HepG2 (cell line): ENCODE data around the gene PSMC3IP. TPM values are rescaled to one million over a fixed set of nuclear protein-coding genes. Genes with fewer than 3 reads are reported as not detected.

Experiments used
- HNRNPK ChIP-seq: fragments of 200-400 bp; formaldehyde crosslinking; IDR thresholded peaks from 2 replicates; pipeline ENCODE4 v1.6.1; 2018; ENCODE audit warnings: low read length, low read depth, moderate library complexity, mild to moderate bottlenecking; ENCODE audit not compliant: poor library complexity, severe bottlenecking
- ISL2 ChIP-seq: sonication (generic); formaldehyde crosslinking; IDR thresholded peaks from 2 replicates; pipeline ENCODE4 v1.5.0; 2020; ENCODE audit warnings: missing genetic modification reagents
- KLF16 ChIP-seq, 2 experiments: sonication (generic) in 1 of 2; formaldehyde crosslinking in 1 of 2; IDR thresholded peaks; 2 replicates each; pipeline versions ENCODE4 v1.6.1 to v1.8.0; 2016 to 2023; ENCODE audit warnings: missing genetic modification reagents in 2 of 2, missing compliant biosample characterization in 1 of 2
- MED8 ChIP-seq: sonication (generic); formaldehyde crosslinking; IDR thresholded peaks from 2 replicates; pipeline ENCODE4 v1.8.1; 2023; ENCODE audit warnings: mild to moderate bottlenecking, missing genetic modification reagents; ENCODE audit not compliant: insufficient replicate concordance
- MEIS1 ChIP-seq: sonication (generic); formaldehyde crosslinking; IDR thresholded peaks from 2 replicates; pipeline ENCODE4 v1.9.0; 2021; ENCODE audit warnings: mild to moderate bottlenecking, missing genetic modification reagents, moderate library complexity, borderline replicate concordance
- RARG ChIP-seq: sonication (generic); formaldehyde crosslinking; IDR thresholded peaks from 2 replicates; pipeline ENCODE4 v1.4.0; 2020; ENCODE audit warnings: low read depth, mild to moderate bottlenecking, missing genetic modification reagents
- SALL2 ChIP-seq: sonication (generic); formaldehyde crosslinking; IDR thresholded peaks from 2 replicates; pipeline ENCODE4 v1.8.1; 2023; ENCODE audit warnings: mild to moderate bottlenecking, missing genetic modification reagents, inconsistent platforms
- ZFP90 ChIP-seq: sonication (generic); formaldehyde crosslinking; IDR thresholded peaks from 2 replicates; pipeline ENCODE4 v1.8.0; 2022; ENCODE audit warnings: missing genetic modification reagents, mild to moderate bottlenecking, inconsistent platforms, borderline replicate concordance
- ZNF33B ChIP-seq: sonication (generic); formaldehyde crosslinking; IDR thresholded peaks from 2 replicates; pipeline ENCODE4 v1.5.1; 2020; ENCODE audit warnings: mild to moderate bottlenecking, missing genetic modification reagents
- polyA plus RNA-seq, 8 experiments: library from polyadenylated mRNA; depleted of rRNA in 3 of 8; stranded (reverse) in 7 of 8; unstranded in 1 of 8; fragments of >200 nt; fragmentation: Illumina TruSeq in 4 of 8; extraction: Trizol in 4 of 8; gene quantifications; 2 replicates each; pipeline versions ENCODE4 v1.2.1 to v1.2.3, GENCODE V29; 2011 to 2016; ENCODE audit warnings: low read depth in 4 of 8, missing spikeins in 1 of 8, mixed read lengths in 1 of 8; ENCODE audit not compliant: insufficient read depth in 1 of 8
- total RNA-seq, 5 experiments: library from RNA; depleted of rRNA; stranded (reverse); fragments of >200 nt; fragmentation: Illumina TruSeq; extraction: Trizol; gene quantifications; 2 replicates each; pipeline ENCODE4 v1.2.3, GENCODE V29; 2016; ENCODE audit warnings: low read depth in 1 of 5
- TF ChIP-seq, protein P1 (sequence below): sonication (generic); formaldehyde crosslinking; IDR thresholded peaks from 2 replicates; pipeline ENCODE4 v1.5.0; 2020; ENCODE audit warnings: missing genetic modification reagents
- TF ChIP-seq, protein P2 (sequence below), 2 experiments: sonication (generic) in 1 of 2; formaldehyde crosslinking in 1 of 2; IDR thresholded peaks; 2 replicates each; pipeline versions ENCODE4 v1.4.0 to v1.6.1; 2018 to 2020; ENCODE audit warnings: missing genetic modification reagents in 2 of 2, borderline replicate concordance in 1 of 2, low read depth in 1 of 2, mild to moderate bottlenecking in 1 of 2, missing biosample characterization in 1 of 2
- TF ChIP-seq, protein P3 (sequence below): IDR thresholded peaks from 2 replicates; pipeline ENCODE4 v1.6.1; 2018; ENCODE audit warnings: missing genetic modification reagents, mild to moderate bottlenecking, missing compliant biosample characterization
- TF ChIP-seq, protein P4 (sequence below): sonication (generic); formaldehyde crosslinking; IDR thresholded peaks from 2 replicates; pipeline ENCODE4 v1.4.0; 2020; ENCODE audit warnings: missing genetic modification reagents, borderline replicate concordance

PSMC3IP gene
- total and polyA plus RNA-seq, 2 of the 13 experiments (the other 11 are each of a cell fraction or from before 2014, with no cell fraction given), result 6.5 to 22.4 TPM

DNA sequence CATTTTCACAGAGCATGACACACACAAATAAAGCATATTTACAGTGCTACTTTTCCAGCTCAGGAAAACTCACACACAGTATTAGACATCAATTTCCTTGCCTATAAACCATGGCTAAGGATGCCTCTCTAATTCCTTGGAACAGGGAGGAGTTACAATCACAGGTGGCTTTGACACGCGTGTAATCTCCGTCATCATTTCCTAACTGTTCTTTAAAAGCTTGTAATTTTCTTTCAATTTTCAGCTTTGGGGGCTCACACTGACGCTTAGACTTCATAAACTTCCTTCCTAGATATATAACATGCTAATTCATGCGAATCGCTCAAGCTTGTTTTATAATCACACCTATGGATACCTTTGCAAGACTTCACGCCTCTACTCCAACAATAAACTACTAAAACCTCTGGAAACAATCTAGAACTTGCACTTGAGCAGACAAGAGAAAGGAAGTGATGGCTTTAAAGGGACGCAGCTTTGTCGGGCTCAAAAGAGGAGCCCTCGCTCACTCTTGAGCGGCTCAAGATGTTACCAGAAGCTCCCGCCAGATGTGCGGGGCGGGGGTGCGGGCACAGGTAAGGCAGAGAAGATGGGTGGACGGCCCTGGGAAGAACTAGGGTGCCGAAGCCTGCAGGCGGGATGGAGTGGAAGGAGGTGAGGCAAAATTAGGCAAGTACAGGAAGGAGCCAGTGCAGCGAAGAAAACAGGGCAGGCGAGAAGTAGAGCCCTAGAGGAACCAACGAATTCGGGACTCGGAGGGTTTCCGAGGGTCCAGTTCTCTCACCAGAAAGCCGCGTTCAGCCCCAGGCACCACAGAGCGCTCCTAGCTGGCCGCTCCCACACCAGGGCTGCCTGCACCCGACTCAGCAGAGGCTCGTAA lies 31.0 kb upstream of the PSMC3IP start (continued):
- TF ChIP-seq MED8 (CRISPR knock-in tag) (no peak), ZNF33B (CRISPR knock-in tag) (no peak), MEIS1 (CRISPR knock-in tag) (no peak), ISL2 (no peak; the same call in 1 of the 2 replicates), KLF16 (CRISPR knock-in tag; IDR thresholded peaks at IDR 0.05) (no peak), ZFP90 (CRISPR knock-in tag) (no peak), RARG (CRISPR knock-in tag) (no peak), HNRNPK (no peak), SALL2 (CRISPR knock-in tag) (no peak)
- TF ChIP-seq, protein P1, sequence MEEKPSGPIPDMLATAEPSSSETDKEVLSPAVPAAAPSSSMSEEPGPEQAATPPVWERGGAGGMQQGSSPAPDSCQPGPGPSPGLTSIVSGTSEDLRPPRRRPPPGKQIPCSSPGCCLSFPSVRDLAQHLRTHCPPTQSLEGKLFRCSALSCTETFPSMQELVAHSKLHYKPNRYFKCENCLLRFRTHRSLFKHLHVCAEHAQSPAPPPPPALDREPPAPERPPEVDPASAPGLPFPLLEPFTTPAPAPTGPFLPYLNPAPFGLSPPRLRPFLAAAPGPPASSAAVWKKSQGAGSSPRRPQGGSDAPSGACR (CRISPR knock-in tag), result 0 out of 2 replicates have a peak, but pooled peaks have one; percentile 24
- TF ChIP-seq, protein P2, sequence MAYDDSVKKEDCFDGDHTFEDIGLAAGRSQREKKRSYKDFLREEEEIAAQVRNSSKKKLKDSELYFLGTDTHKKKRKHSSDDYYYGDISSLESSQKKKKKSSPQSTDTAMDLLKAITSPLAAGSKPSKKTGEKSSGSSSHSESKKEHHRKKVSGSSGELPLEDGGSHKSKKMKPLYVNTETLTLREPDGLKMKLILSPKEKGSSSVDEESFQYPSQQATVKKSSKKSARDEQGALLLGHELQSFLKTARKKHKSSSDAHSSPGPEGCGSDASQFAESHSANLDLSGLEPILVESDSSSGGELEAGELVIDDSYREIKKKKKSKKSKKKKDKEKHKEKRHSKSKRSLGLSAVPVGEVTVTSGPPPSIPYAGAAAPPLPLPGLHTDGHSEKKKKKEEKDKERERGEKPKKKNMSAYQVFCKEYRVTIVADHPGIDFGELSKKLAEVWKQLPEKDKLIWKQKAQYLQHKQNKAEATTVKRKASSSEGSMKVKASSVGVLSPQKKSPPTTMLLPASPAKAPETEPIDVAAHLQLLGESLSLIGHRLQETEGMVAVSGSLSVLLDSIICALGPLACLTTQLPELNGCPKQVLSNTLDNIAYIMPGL (CRISPR knock-in tag; IDR thresholded peaks at IDR 0.05; ENCODE audit: borderline replicate concordance in 1 of 2, low read depth in 1 of 2), result peak in 1 of 2 experiments; percentile 6; a peak in 1 of 4 replicates
- TF ChIP-seq, protein P3, sequence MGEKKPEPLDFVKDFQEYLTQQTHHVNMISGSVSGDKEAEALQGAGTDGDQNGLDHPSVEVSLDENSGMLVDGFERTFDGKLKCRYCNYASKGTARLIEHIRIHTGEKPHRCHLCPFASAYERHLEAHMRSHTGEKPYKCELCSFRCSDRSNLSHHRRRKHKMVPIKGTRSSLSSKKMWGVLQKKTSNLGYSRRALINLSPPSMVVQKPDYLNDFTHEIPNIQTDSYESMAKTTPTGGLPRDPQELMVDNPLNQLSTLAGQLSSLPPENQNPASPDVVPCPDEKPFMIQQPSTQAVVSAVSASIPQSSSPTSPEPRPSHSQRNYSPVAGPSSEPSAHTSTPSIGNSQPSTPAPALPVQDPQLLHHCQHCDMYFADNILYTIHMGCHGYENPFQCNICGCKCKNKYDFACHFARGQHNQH (CRISPR knock-in tag), result no peak
- TF ChIP-seq, protein P4, sequence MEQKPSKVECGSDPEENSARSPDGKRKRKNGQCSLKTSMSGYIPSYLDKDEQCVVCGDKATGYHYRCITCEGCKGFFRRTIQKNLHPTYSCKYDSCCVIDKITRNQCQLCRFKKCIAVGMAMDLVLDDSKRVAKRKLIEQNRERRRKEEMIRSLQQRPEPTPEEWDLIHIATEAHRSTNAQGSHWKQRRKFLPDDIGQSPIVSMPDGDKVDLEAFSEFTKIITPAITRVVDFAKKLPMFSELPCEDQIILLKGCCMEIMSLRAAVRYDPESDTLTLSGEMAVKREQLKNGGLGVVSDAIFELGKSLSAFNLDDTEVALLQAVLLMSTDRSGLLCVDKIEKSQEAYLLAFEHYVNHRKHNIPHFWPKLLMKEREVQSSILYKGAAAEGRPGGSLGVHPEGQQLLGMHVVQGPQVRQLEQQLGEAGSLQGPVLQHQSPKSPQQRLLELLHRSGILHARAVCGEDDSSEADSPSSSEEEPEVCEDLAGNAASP (CRISPR knock-in tag), result no peak
